Thyroid gland (tissue), 4 donors: ENCODE measurements around the gene CHST2.

ENCODE experiments used
- CTCF ChIP-seq, 6 experiments: fragments of 200-600 bp in 3 of 6; fragments of 450-650 bp in 3 of 6; sonication (generic) in 3 of 6; IDR thresholded peaks; one replicate each; pipeline ENCODE4 v1.5.1; 2016 to 2019; ENCODE audit warnings: antibody characterized with exemption in 6 of 6, mild to moderate bottlenecking in 2 of 6, inconsistent platforms in 1 of 6, moderate library complexity in 1 of 6
- POLR2A ChIP-seq, 2 donors: fragments of 450-650 bp; IDR thresholded peaks; one replicate each; pipeline ENCODE4 v1.6.1; 2017; ENCODE audit warnings: antibody characterized with exemption in 2 of 2, mild to moderate bottlenecking in 2 of 2, moderate library complexity in 1 of 2

GRCh38 chr3:143137435-143138036 is 18.0 kb downstream of the CHST2 start:
- TF ChIP-seq CTCF (IDR thresholded peaks at IDR 0.05), result no peak
- no peak for TF ChIP-seq POLR2A (IDR thresholded peaks at IDR 0.05)
